ENCODE results near the gene ILK. TPM values are rescaled to one million over a fixed set of nuclear protein-coding genes. Genes with fewer than 3 reads are reported as not detected.

The ILK gene
- total and polyA plus RNA-seq, 10 of the 15 experiments (the other 5 are each of a cell fraction or from before 2014, with no cell fraction given), result 51.8 to 163 (median 92.0) TPM

DNA sequence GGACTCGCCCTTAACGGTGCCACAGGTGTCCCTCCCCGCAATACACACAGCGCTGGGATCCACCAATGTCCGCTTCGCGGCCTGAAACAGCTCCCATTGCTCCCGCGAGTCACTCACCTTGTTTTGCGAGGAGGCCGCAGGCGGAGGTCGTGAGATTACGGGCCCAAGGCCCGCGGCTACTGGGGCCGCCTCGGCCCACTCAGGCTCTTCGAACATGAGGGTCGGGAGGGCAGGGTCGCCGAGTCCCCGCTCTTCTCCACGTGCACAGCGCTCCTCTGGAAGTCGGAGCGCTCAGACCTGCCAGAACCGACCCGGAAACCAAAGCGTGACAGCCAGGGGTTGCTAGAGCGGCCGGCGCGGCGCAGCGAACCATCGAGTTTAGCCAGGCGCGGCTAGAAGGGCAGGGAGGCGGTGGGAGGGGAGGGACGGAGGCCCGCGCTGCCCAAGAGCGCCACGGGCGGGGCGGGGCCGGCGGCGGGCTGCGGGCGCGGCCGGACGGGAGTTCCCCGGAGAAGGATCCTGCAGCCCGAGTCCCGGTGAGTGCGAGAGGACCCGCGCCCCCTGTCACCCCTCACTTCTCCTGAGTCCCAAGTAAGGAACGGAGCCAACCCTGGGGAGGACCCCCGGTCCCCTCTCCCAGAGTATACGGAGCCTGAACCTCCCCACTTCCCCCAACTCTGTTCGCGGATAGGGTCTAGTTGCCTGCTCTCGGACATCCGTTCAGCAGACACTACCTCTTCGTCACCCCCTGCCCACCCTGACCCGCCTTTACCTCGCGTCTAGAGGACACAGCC lies at the start of gene ILK, which contains the start of gene RRP8 (continued):
- TF ChIP-seq, protein P1, sequence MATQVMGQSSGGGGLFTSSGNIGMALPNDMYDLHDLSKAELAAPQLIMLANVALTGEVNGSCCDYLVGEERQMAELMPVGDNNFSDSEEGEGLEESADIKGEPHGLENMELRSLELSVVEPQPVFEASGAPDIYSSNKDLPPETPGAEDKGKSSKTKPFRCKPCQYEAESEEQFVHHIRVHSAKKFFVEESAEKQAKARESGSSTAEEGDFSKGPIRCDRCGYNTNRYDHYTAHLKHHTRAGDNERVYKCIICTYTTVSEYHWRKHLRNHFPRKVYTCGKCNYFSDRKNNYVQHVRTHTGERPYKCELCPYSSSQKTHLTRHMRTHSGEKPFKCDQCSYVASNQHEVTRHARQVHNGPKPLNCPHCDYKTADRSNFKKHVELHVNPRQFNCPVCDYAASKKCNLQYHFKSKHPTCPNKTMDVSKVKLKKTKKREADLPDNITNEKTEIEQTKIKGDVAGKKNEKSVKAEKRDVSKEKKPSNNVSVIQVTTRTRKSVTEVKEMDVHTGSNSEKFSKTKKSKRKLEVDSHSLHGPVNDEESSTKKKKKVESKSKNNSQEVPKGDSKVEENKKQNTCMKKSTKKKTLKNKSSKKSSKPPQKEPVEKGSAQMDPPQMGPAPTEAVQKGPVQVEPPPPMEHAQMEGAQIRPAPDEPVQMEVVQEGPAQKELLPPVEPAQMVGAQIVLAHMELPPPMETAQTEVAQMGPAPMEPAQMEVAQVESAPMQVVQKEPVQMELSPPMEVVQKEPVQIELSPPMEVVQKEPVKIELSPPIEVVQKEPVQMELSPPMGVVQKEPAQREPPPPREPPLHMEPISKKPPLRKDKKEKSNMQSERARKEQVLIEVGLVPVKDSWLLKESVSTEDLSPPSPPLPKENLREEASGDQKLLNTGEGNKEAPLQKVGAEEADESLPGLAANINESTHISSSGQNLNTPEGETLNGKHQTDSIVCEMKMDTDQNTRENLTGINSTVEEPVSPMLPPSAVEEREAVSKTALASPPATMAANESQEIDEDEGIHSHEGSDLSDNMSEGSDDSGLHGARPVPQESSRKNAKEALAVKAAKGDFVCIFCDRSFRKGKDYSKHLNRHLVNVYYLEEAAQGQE (IDR thresholded peaks at IDR 0.05; ENCODE audit: low read depth, low read length), result no peak
- no peak for TF ChIP-seq MTA2 (IDR thresholded peaks at IDR 0.05; ENCODE audit: low read depth)
- TF ChIP-seq, protein P2, sequence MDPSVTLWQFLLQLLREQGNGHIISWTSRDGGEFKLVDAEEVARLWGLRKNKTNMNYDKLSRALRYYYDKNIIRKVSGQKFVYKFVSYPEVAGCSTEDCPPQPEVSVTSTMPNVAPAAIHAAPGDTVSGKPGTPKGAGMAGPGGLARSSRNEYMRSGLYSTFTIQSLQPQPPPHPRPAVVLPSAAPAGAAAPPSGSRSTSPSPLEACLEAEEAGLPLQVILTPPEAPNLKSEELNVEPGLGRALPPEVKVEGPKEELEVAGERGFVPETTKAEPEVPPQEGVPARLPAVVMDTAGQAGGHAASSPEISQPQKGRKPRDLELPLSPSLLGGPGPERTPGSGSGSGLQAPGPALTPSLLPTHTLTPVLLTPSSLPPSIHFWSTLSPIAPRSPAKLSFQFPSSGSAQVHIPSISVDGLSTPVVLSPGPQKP (IDR thresholded peaks at IDR 0.05; ENCODE audit: low read depth, low read length), result peak; percentile 59; the same call in 1 of the 2 replicates
- TF ChIP-seq RBBP5 (conservative IDR thresholded peaks at IDR 0.05), result no peak
- no peak for TF ChIP-seq FOXM1 (IDR thresholded peaks at IDR 0.05; ENCODE audit: low read depth, low read length)
- TF ChIP-seq, protein P3, sequence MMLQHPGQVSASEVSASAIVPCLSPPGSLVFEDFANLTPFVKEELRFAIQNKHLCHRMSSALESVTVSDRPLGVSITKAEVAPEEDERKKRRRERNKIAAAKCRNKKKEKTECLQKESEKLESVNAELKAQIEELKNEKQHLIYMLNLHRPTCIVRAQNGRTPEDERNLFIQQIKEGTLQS (IDR thresholded peaks at IDR 0.05; ENCODE audit: borderline replicate concordance, extremely low read depth, low read depth, low read length), result no peak
- TF ChIP-seq, protein P4, sequence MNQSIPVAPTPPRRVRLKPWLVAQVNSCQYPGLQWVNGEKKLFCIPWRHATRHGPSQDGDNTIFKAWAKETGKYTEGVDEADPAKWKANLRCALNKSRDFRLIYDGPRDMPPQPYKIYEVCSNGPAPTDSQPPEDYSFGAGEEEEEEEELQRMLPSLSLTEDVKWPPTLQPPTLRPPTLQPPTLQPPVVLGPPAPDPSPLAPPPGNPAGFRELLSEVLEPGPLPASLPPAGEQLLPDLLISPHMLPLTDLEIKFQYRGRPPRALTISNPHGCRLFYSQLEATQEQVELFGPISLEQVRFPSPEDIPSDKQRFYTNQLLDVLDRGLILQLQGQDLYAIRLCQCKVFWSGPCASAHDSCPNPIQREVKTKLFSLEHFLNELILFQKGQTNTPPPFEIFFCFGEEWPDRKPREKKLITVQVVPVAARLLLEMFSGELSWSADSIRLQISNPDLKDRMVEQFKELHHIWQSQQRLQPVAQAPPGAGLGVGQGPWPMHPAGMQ (IDR thresholded peaks at IDR 0.05; ENCODE audit: borderline replicate concordance), result no peak
- no peak for TF ChIP-seq JUND (IDR thresholded peaks at IDR 0.05; ENCODE audit: low read depth, low read length)
- TF ChIP-seq CREB1 (IDR thresholded peaks at IDR 0.05; ENCODE audit: low read depth), result peak; percentile 68
- peak; percentile 90 for TF ChIP-seq SIN3A (IDR thresholded peaks at IDR 0.05; ENCODE audit: low read depth, low read length)
- TF ChIP-seq NFYB (IDR thresholded peaks at IDR 0.05; ENCODE audit: insufficient read depth, low read depth, low read length), result no peak
- TF ChIP-seq, protein P5, sequence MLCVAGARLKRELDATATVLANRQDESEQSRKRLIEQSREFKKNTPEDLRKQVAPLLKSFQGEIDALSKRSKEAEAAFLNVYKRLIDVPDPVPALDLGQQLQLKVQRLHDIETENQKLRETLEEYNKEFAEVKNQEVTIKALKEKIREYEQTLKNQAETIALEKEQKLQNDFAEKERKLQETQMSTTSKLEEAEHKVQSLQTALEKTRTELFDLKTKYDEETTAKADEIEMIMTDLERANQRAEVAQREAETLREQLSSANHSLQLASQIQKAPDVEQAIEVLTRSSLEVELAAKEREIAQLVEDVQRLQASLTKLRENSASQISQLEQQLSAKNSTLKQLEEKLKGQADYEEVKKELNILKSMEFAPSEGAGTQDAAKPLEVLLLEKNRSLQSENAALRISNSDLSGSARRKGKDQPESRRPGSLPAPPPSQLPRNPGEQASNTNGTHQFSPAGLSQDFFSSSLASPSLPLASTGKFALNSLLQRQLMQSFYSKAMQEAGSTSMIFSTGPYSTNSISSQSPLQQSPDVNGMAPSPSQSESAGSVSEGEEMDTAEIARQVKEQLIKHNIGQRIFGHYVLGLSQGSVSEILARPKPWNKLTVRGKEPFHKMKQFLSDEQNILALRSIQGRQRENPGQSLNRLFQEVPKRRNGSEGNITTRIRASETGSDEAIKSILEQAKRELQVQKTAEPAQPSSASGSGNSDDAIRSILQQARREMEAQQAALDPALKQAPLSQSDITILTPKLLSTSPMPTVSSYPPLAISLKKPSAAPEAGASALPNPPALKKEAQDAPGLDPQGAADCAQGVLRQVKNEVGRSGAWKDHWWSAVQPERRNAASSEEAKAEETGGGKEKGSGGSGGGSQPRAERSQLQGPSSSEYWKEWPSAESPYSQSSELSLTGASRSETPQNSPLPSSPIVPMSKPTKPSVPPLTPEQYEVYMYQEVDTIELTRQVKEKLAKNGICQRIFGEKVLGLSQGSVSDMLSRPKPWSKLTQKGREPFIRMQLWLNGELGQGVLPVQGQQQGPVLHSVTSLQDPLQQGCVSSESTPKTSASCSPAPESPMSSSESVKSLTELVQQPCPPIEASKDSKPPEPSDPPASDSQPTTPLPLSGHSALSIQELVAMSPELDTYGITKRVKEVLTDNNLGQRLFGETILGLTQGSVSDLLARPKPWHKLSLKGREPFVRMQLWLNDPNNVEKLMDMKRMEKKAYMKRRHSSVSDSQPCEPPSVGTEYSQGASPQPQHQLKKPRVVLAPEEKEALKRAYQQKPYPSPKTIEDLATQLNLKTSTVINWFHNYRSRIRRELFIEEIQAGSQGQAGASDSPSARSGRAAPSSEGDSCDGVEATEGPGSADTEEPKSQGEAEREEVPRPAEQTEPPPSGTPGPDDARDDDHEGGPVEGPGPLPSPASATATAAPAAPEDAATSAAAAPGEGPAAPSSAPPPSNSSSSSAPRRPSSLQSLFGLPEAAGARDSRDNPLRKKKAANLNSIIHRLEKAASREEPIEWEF (IDR thresholded peaks at IDR 0.05; ENCODE audit: insufficient replicate concordance, low read depth, low read length), result no peak
- no peak for TF ChIP-seq RCOR1 (conservative IDR thresholded peaks at IDR 0.05; ENCODE audit: low read depth, low read length)
- TF ChIP-seq, protein P6, sequence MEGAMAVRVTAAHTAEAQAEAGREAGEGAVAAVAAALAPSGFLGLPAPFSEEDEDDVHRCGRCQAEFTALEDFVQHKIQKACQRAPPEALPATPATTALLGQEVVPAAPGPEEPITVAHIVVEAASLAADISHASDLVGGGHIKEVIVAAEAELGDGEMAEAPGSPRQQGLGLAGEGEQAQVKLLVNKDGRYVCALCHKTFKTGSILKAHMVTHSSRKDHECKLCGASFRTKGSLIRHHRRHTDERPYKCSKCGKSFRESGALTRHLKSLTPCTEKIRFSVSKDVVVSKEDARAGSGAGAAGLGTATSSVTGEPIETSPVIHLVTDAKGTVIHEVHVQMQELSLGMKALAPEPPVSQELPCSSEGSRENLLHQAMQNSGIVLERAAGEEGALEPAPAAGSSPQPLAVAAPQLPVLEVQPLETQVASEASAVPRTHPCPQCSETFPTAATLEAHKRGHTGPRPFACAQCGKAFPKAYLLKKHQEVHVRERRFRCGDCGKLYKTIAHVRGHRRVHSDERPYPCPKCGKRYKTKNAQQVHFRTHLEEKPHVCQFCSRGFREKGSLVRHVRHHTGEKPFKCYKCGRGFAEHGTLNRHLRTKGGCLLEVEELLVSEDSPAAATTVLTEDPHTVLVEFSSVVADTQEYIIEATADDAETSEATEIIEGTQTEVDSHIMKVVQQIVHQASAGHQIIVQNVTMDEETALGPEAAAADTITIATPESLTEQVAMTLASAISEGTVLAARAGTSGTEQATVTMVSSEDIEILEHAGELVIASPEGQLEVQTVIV (IDR thresholded peaks at IDR 0.05; ENCODE audit: borderline replicate concordance, partially characterized antibody), result peak; percentile 46

Measured in GM12878 (cell line).